DMS153 treated with DMSO at 0.1 percent for 48 hours (cell line): ENCODE data around the gene UCP3.
"Not testable (repeated sequence)": the region's sequence is repeated elsewhere in the genome, so short reads cannot be mapped to it uniquely, and the experiment has no call there.

ENCODE experiments used
- DNase-seq: peaks from one replicate; lab custom pipeline; 2025; ENCODE audit not compliant: unreplicated experiment; lab: John Stamatoyannopoulos, UW

UCP3 gene

DNA sequence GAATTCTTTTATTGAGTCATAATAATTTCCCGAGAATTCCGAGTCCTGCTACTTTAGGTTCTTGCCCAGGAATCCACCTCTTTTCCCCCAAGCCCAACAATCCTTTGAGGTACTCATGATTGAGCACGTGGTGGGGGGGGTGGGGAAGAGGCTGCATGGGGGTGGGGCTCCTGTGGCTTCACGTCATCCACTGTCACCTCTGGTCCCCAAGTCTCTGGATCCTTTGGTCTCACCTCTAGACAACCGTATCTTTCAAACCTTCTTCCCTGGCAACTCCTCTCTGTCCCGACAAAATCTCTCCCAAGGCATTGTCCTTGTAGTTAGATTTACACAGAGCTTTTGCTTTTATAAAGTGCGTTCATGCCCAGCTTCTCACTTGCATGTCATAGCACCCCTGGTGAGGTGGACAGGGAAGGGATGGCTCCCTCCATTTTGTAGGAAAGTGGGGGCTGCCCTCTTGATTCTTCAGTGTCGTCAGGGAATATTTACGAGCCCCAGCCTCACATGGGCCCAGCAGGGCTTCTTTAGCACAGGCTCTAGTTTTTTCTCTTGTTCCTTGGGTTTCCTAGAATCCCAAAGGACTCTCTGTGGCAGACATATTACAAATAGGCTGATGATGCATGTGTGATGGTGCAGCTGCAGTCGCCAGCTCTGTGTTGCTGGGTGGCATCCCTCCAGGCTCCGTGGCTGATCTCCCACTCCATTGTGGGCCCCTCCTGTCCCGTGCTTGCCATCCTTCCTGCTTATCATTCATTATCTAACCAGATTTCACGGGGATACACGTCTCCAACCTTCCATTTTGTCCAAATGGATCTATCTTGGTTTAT lies 8.4 kb downstream of the UCP3 start:
- DNase-seq = no peak

DNA sequence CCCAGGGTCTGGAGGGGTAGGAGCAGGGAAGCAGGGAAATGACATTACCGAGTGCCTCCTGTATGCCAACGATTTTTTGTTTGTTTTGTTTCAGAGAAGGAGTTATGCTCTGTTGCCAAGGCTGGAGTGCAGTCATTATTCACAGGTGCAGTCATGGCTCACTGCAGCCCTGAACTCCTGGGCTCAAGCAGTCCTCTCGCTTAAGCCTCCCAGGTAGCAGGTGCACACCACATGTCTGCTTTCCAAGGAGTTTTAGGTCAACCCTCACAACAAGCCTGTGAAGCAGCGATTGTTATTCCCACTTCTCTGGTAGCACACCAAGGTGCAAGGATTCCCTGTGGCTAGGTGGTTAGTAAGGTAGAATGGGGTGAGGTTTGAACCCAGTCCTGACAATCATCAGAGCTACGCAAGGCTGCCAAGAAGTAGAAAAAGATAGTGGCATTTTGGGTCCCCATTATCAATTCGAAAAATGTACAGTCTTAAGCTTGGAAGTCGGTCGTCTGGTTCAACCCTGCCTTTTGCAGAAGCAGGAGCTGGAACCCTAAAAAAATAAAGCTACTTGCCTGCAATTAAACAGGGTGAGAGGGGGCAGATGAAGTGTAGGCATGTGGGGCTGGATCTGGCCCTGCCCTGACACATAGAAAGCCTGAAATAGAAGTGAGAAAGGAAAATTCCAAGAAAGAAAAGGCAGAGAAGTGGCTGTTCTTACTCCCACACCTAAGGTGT lies 9.1 kb downstream of the UCP3 start:
- DNase-seq = no peak

DNA sequence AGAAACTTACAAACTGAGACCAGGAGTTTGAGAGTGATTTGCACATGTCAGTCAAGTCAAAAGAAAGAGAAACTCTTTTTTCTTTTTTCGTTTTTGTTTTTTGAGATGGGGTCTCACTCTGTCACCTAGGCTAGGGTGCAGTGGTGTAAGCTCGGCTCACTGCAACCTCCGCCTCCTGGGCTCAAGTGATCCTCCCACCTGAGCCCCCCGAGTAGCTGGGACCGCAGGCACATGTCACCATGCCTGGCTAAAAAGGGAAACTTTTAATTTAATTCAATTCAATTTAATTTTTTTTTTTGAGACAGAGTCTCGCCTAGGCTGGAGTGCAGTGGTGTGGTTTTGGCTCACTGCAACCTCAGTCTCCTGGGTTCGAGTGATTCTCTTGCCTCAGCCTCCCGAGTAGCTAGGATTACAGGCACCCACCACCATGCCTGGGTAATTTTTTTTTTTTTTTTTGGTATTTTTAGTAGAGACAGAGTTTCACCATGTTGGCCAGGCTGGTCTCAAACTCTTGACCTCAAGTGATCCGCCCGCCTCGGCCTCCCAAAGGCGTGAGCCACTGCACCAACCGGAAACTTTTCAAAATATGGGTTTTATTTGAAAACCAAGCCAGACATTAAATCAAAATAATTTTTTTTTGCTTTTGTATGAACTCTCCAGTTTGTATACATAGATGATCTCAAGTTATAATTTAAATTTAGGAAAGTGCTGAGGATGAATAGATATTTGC lies 9.9 kb downstream of the UCP3 start:
- DNase-seq = no peak

DNA sequence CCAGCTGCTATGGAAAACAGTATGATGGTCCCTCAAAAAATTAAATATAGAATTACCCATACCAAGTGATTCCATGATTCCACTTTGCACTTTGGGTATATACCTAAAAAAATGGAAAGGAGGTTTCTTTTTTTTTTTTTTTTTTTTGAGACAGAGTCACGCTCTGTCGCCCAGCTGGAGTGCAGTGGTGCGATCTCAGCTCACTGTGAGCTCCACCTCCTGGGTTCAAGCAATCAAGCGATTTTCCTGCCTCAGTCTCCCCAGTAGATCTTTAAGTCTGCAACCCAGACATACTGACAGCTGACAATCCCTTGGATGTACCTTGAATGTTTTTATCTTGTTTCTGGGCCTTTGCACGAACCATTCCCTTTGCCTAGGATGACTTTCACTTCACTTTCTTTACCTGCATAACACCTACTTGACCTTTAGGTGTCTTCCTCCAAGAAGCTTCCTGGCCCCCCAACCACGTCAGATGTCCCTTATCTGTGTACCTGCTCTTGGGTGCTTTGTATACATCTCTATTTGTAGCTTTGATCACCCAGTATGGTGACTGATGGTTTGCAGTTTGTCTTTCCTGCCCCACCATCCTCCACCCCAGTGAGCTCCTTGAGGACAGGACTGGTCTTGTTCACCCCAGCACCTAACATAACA lies 11.6 kb downstream of the UCP3 start:
- DNase-seq = no peak

DNA sequence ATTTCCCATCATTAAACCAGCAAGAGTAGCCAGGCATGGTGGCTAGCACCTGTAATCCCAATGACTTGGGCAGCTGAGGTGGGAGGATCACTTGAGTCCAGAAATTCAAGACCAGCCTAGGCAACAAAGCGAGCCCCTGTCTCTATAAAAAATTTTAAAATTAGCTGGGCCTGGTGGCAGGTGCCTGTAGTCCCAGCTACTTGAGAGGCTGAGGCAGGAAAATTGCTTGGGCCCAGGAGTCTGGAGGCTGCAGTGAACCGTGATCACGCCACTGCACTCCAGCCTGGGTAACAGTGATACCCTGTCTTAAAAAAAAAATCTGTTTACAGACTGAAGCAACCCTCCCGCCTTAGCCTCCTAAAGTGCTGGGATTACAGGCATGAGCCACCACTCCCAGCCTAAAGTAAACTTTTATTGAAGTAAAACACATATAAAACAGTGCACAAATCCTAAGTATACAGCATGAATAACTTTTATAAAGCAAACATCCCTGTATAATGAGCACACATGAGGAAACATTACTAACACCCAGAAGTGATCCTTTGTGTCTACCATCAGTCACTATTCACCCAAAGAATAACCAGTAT lies 12.6 kb downstream of the UCP3 start:
- DNase-seq = no peak

DNA sequence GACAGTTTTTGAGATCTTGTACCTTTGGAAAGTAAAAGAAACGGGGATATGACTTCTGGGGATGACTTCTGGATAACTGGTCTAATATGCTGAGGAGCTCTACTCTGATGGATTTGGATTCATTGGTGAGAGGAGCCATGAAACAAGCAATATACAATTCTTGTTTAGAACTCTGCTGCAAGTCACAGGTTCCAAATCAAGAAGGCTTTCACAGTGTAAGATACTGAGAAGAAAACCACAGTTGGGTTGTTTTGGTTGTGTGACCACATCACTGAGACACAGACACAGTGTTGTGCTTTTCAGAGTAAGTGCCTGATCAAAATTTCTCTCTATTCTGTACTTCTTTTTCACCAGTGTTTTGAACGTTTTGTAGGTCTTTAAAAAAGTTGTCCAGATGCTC lies 13.2 kb downstream of the UCP3 start:
- DNase-seq = no peak

DNA sequence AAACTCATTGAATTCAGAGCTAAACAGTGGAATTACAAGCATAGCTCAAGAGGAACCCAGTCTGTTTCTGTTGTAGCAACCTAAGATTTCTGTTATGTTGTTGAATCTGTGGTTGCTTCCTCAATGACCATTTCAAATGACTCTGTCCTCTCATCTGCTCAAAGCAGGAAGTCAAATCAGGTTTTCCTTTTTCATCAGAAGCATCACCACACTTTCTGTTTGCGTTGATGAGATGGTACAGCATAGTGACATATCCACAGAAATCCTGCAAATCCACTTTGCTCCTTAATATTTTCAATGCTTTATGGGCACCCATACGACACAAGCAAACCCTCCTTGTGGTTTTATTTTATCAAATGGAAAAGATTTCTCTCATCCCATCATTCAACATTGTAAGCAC lies 13.6 kb downstream of the UCP3 start:
- DNase-seq = peak; percentile 28

DNA sequence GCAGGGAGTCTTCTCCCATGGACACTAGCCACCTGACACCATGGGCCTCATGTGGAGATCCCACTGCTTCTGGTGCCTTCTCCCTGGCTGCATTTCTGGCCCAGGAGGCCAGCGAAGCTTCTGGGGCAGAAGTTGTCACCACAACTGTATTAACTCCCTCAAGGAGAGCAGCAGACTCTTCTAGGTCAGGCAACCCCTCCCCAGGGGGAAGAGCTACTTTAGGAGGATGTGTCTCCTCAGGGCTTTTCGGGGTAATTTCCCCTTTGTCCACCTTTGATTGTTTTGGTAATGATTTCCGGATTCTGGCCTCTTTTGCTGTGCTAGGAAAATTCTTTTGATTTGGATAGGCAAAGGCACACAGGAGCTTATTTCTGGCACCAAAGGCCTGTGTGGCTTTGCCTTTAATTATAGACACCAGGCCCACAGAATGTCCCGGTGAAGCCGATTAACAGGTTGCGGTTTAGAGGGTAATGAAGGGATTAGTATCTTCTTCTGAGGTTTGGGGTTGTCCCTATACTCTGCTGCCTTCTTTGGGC lies 17.3 kb downstream of the UCP3 start:
- DNase-seq = no peak

DNA sequence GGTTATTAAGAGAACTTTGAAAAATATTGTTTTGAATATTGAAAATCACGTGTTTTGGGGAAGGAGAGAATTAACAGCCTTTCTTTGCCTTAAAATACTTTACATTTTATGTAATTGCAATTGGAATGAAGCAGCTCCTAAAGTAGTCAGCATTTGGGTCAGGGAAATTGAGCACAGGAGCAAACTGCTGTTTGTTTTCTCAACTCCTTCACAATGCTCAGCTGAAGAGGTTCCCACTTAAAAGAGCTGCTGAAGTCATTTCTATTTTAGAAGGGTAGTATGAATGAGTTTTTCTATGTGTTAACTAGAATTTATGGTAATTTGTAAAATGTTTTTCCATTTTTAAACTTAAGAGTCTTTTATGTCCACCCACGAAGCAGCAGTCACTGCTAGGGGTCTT lies 18.2 kb downstream of the UCP3 start:
- DNase-seq = no peak

DNA sequence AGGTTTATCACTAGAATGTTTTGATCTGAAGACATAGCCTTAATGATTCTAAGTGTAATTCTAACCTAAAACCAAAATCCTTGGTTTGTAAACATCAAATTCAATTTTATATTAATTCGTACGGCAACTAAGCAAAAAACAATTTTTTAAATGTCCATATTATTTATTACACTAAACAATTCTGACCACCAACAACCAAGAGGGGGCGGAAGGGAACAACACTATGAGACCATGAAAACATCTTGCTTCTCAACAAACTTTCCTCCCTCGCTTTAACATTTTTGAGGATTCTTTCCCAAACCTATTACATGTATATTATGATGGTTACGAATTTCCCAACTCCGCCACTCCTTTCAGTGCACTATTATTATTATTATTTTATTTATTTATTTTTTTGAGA lies 19.7 kb downstream of the UCP3 start:
- DNase-seq = no peak

DNA sequence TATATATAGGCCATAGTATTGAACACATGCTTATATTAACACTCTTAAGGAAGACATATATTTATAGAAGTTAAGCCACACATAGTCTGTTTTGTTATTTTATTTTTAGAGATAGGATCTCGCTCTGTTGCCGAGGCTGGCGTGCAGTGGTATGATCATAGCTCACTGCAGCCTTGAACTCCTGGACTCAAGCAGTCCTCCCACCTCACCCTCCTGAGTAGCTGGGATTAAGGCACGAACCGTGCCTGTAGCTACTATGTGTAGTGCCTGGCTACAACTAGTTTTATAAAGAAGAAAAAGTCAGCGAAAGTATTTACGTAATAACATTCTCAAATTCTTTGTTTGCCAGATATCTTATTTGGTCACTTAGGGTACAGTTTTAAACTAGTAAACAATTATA lies 20.7 kb downstream of the UCP3 start:
- DNase-seq = no peak

DNA sequence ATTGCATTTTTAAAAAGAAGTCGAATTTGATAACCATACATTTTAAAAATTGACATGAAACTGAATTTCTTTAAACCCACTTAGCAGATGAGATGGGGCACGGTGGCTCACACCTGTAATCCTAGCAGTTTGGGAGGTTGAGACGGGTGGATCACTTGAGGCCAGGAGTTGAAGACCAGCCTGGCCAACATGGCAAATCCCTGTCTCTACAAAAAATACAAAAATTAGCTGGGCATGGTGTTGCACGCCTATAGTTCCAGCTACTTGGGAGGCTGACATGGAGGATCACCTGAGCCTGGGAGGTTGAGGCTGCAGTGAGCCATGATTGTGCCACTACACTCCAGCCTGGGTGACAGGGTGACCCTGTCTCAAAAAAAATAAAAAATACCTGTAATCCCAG lies 23.2 kb downstream of the UCP3 start:
- DNase-seq = not testable (repeated sequence)

DNA sequence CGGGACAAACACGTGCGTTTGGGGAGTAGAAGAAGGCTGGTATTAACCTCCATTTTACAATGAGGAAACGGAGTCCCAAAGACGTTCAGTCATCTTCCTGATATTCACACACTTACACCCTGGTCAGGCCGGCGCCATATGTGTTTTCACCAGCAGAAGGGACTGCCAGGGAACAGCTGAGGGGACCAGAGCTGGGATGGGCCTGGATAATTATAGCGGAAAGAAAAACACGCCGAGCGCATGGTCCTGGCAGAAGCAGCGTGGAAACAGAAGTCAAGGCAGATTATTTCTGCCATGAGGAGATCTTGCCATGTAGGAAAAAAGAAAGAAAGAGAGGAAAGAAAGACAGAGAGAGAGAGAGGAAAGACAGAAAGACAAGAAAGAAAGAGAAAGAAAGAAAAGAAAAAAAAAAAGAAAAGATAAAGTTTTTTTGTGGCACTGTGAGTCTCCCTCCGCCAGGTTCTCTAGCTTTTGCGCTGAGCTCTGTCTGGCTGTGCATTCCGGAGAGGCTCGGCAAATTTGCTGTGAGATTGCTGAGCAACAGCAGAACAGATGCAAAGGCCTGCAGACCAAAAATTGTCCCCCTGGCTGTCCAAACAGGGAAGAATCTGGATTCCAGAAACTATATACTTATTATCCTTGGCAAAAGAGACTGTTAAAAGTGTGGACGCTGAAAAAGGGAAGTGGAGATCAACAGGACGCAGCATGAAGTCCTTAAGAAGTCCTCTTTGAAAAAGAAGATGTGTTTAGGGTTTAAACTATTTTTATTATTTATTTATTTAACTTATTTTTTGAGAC lies 24.9 kb downstream of the UCP3 start:
- no peak for DNase-seq

DNA sequence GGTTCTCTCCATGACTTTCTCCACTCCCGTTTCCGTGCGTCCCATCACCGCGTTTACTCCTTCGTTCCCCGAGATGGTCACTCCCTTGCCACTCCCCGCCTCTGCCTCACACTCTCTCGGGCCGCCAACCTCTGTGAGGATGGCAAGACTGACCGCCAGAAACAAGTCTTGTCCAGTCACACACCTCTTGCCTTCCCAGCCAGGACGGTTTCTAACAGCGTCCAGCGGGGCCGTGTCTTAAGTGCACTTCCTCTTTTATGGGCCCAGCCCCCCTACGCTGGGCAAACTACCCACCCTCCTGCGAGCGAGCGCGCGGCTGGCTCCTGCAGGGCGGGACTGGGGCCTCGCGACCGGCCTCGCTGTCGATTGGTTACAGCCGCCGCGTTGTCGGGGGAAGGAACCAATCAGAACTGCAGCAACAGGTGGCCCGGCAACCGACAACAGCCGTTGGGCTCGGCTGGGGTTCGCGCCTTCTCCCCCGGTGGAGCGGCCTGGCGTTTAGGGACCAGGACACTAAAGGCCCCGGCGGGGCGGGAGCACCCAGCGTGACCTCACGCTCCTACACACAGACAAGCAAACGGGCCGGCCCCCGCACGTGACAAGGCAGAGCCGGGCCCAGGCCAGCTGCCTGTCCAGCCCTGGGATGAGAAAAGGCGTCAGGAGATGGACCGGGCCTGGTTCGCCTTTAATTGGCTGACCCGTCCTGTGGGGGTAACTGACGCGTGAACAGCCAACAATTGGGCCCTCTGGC lies 25.7 kb downstream of the UCP3 start:
- DNase-seq = peak; percentile 94

DNA sequence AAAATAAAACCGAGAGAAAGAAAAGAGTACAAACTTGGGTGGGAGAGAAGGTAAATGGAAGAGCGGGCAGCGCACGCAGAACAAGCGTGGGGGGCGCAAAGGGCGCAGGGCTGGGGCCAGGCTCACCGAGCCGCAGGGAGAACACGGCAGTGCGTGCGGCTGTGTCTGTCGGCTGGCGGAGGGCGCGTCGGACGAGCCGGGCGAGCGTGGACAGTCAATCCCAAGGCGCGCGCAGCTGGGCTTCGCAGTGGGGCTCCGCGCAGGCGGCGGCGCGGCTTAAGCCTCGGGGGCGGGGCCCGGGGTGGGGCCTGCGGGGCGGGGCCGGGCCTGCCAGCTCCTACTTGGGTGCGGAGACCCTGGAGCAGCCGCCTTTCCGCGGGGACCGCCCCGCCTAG lies 26.3 kb downstream of the UCP3 start, which contains the start of gene UCP2:
UCP2 (minus strand) TSS at position 249 of the 395 bp plus-strand sequence. CDS start 4,465 bp downstream, outside the sequence.
- peak; percentile 75 for DNase-seq

DNA sequence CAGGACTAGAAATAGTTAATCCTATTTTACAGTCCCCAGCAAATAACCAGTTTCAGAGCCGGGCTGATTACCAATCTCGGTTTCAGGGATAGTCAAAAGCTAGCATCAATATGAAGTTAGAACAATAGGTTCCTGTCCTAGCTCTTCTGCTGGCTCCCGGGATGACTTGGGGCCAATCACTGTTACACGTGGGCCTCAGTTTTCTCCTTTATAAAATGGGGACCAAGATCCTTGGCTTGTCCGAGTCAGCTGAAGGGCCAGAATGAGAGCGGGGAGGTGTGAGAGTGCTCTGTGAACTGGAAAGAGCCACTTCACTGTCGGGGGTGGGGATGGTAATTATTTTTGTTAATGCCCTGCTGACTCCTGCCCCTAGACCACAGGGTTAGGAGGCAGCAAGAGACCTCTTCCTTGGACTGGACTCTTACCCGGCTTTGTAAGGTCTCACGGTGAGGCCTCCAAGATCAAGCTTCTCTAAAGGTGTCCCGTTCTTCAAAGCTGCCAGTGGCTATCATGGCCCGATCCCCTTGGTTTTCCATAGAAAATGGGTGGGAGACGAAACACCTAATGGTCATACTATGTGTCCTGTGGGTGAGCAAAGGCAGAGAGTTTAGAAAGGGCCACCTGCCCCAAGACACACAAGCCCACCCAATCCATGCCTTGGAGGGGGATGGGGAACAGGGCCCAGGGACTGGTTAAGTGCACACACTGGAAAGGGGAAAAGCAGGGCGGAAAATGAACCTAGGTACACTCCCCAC lies 27.7 kb downstream of the UCP3 start:
- no peak for DNase-seq

DNA sequence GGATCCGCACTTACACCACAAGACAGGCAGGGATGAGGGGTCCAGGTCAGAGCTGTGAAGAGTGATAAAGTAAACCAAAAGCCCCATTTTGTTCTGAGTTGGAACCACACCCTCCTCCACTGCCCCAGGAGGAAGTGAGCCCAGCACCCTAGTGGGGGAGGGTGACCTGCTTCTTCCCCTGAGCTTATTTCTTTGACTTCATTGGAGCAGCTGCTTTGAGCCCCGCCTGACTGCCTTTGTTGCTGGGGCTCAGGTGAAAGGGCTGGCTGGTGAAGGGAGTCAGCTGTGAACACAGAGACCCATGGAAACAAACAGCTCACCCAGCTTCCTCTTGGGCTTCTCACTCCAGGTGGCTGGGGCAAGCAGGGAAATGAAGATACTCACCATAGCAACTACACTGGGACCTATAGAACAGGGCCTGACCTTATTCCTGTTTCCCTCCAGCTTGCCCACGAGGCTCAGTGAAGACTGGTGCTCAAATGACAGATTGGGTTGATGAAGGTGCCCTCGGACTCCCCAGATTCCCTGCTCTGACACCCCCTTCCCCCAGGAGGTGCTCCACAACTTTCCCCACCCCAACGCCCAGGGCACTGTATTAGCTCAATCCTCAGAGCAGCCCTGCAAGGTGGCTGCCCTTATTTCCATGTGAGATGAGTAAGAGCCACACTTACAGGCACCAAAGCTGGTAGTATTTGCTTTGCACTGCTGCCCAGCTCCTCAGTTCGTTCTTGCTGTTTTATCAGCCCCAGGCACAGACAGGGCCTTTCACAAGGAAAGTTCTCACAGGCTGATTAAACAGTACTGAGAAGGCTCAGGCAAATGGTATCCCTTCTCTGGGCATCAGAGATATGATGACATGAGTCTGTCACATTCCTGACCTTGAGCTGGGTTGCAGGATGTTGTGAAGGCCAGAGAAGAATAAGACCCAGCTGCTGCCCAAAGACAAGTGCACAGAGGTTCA lies 28.6 kb downstream of the UCP3 start:
- peak; percentile 79 for DNase-seq
